ENCODE measurements around the gene ZFR.

DNA sequence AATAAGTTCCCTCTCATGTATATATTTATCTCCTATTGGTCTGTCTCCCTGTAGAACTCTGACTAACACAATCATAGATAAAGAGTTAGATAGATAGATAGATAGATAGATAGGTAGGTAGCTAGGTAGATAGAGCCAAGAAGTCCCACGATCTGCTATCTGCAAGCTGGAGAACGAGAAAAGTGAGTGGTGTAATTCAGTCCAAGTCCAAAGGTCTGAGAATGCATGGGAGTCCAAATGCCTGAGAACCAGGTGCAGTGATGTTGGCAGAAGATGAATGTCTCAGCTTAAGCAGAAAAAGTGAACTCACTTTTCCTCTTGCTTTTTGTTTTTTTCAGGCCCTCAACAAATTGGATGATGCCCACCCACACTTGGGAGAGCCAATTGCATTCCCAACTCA, 37.7 kb upstream of the ZFR start:
- TF ChIP-seq, protein P1, sequence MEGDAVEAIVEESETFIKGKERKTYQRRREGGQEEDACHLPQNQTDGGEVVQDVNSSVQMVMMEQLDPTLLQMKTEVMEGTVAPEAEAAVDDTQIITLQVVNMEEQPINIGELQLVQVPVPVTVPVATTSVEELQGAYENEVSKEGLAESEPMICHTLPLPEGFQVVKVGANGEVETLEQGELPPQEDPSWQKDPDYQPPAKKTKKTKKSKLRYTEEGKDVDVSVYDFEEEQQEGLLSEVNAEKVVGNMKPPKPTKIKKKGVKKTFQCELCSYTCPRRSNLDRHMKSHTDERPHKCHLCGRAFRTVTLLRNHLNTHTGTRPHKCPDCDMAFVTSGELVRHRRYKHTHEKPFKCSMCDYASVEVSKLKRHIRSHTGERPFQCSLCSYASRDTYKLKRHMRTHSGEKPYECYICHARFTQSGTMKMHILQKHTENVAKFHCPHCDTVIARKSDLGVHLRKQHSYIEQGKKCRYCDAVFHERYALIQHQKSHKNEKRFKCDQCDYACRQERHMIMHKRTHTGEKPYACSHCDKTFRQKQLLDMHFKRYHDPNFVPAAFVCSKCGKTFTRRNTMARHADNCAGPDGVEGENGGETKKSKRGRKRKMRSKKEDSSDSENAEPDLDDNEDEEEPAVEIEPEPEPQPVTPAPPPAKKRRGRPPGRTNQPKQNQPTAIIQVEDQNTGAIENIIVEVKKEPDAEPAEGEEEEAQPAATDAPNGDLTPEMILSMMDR (IDR thresholded peaks at IDR 0.05), result no peak
- no peak for TF ChIP-seq POLR2A (IDR thresholded peaks at IDR 0.05)
- TF ChIP-seq EP300 (IDR thresholded peaks at IDR 0.05; ENCODE audit: low read depth), result no peak
